Smooth muscle cell (in vitro differentiated cells): ENCODE data around the gene CSNK1G2. TPM values are rescaled to one million over a fixed set of nuclear protein-coding genes. Genes with fewer than 3 reads are reported as not detected.

Source experiments
- DNase-seq: peaks from one replicate; lab custom pipeline; 2025; ENCODE audit not compliant: unreplicated experiment; lab: John Stamatoyannopoulos, UW
- H2AFZ ChIP-seq: fragments of 200-600 bp; sonication (generic); 2 replicates; pipeline ENCODE4 v1.6.0; 2016; ENCODE audit warnings: antibody characterized with exemption, low read depth, mild to moderate bottlenecking
- H3F3A ChIP-seq: fragments of 200-600 bp; sonication (generic); 2 replicates; pipeline ENCODE4 v1.6.0; 2017; ENCODE audit warnings: antibody characterized with exemption, low read depth
- H3K27ac ChIP-seq: fragments of 200-600 bp; sonication (generic); 2 replicates; pipeline ENCODE4 v1.5.1; 2016; ENCODE audit warnings: low read depth, mild to moderate bottlenecking
- H3K27me3 ChIP-seq: fragments of 200-600 bp; sonication (generic); 2 replicates; pipeline ENCODE4 v1.6.1; 2016; ENCODE audit warnings: low read depth, mild to moderate bottlenecking
- H3K36me3 ChIP-seq: fragments of 200-600 bp; sonication (generic); 2 replicates; pipeline ENCODE4 v1.5.1; 2016; ENCODE audit warnings: low read depth
- H3K4me1 ChIP-seq: fragments of 200-600 bp; sonication (generic); 2 replicates; pipeline ENCODE4 v1.5.1; 2016; ENCODE audit warnings: low read depth
- H3K4me2 ChIP-seq: fragments of 200-600 bp; sonication (generic); 2 replicates; pipeline ENCODE4 v1.6.0; 2016; ENCODE audit warnings: mild to moderate bottlenecking
- H3K4me3 ChIP-seq: fragments of 200-600 bp; sonication (generic); 2 replicates; pipeline ENCODE4 v1.5.1; 2016; ENCODE audit warnings: mild to moderate bottlenecking
- H3K79me2 ChIP-seq: fragments of 200-600 bp; sonication (generic); 2 replicates; pipeline ENCODE4 v1.6.0; 2016; ENCODE audit warnings: low read depth, mild to moderate bottlenecking
- H3K9ac ChIP-seq: fragments of 200-600 bp; sonication (generic); 2 replicates; pipeline ENCODE4 v1.6.0; 2016; ENCODE audit warnings: low read depth
- H3K9me3 ChIP-seq: fragments of 200-600 bp; sonication (generic); replicated peaks from 2 replicates; pipeline ENCODE4 v1.5.1; 2016; ENCODE audit warnings: low read depth
- H4K20me1 ChIP-seq: fragments of 200-600 bp; sonication (generic); 2 replicates; pipeline ENCODE4 v1.6.0; 2016; ENCODE audit warnings: low read depth
- CTCF ChIP-seq: fragments of 200-600 bp; sonication (generic); IDR thresholded peaks from 2 replicates; pipeline ENCODE4 v1.5.1; 2017; ENCODE audit warnings: borderline replicate concordance, mild to moderate bottlenecking, antibody characterized with exemption; ENCODE audit not compliant: insufficient read depth, poor library complexity, severe bottlenecking
- WGBS: methylation state at CpG from one replicate; pipeline ENCODE4 v1.1.7; 2016; ENCODE audit warnings: low lambda C conversion rate; 5-methylcytosine and 5-hydroxymethylcytosine counted together
- polyA plus RNA-seq: library from polyadenylated mRNA; unstranded; fragments of >200 nt; fragmentation: Nextera tagmentation; extraction: Ambion mirVana; gene quantifications from 2 replicates; pipeline ENCODE4 v1.2.1, GENCODE V29; 2016
- total RNA-seq: library from RNA; depleted of rRNA; stranded (reverse); fragments of >200 nt; gene quantifications from 2 replicates; pipeline ENCODE4 v1.2.3, GENCODE V29; 2014

The CSNK1G2 gene
- total and polyA plus RNA-seq, 2 experiments from 2014 or later: 53.5 to 74.9 TPM

DNA sequence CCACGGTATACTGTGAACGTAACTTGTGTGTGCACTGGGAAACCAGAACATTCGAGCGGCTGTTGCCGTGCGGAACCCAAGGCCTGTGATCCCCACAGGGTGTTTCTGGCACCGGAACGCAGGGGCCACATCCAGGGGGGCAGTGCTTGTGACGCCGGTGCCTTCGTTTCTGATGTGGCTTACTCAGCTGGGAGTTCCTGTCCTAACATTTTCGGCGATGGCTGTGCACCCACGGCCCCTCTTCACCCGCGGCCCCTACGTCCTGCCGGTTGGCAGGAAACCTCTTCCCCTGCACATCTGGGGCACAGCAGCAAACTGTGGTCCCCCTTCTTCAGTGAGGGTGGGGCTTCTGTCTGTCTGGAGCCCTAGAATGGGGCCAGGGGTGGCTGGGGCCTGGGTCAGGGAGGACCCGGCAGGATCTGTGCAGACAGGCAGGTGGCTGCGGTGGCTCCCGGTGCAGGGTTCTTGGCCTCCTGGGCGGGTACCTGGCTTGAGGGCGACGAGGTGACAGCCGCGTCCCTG is 26.2 kb downstream of the CSNK1G2 start:
- TF ChIP-seq CTCF: no peak

GRCh38 chr19:1968279-1969175 is 27.6 kb downstream of the CSNK1G2 start:
- Histone ChIP-seq H4K20me1 (peaks cover 94% of the 10 kb centered on the region), H3K79me2 (peaks cover 55% of the 10 kb centered on the region), H3K4me3 (no peak overlapping the region), H3K9me3 (no peaks in the 10 kb centered on the region), H3K9ac (no peak overlapping the region), H2AFZ (no peak overlapping the region), H3F3A (no peaks in the 10 kb centered on the region), H3K27me3 (no peaks in the 10 kb centered on the region), H3K4me2 (no peak overlapping the region), H3K36me3 (no peaks in the 10 kb centered on the region), H3K27ac (no peak overlapping the region), H3K4me1 (no peaks in the 10 kb centered on the region)
- 93% methylated on average over 32 of the region's 34 CpGs for WGBS
- no peak for TF ChIP-seq CTCF
- no peak for DNase-seq

More for the DNA sequence above, 26.2 kb downstream of the CSNK1G2 start:
- peaks cover 55% of the 10 kb centered on the region for H3K79me2 ChIP-seq
- H3K9ac ChIP-seq: no peak overlapping the region
- H3K27ac ChIP-seq: no peak overlapping the region
- no peaks in the 10 kb centered on the region for H3K36me3 ChIP-seq
- no peaks in the 10 kb centered on the region for H3F3A ChIP-seq
- H3K4me3 ChIP-seq: no peak overlapping the region
- H4K20me1 ChIP-seq: peaks cover 94% of the 10 kb centered on the region
- no peaks in the 10 kb centered on the region for H3K27me3 ChIP-seq
- no peak overlapping the region for H2AFZ ChIP-seq
- 98% methylated on average over 20 of the region's 26 CpGs for WGBS
- H3K4me2 ChIP-seq: no peak overlapping the region
- H3K4me1 ChIP-seq: no peaks in the 10 kb centered on the region
- H3K9me3 ChIP-seq: no peaks in the 10 kb centered on the region
- DNase-seq: no peak

DNA sequence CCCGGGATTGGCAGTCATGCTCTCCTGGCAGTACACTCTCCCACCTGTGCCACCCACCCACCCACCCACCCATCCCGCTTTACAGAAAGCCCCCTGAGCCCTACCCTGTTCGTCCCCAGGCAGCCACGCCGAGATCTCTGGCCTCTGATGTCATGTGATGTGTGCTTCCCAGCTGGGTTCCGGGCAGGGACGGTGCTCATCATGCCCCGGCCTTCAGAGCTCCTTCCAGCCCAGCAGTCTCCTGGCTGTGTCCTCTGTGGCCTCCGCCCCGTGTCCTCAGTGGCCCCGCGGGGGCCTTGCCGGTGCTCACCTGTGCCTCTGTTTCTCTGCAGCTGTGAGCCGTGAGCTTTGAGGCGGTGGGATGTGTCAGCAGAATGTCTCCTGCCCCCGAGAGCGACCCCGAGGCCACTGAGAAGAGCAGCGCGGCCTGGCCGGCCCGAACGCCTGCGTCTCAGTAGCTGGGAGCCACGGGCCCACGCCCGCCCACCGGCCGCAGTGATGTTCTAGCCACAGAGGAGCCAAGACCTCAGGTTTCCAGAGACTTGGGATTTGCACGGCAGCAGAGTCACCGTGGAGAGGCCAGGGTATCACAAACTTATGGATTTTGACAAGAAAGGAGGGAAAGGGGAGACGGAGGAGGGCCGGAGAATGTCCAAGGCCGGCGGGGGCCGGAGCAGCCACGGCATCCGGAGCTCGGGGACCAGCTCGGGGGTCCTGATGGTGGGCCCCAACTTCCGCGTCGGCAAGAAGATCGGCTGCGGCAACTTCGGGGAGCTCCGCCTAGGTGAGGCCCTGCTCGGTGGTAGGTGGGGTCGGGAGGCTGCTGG is 28.4 kb downstream of the CSNK1G2 start:
- H3K4me1 ChIP-seq: no peaks in the 10 kb centered on the region
- peaks cover 94% of the 10 kb centered on the region for H4K20me1 ChIP-seq
- H3K27ac ChIP-seq: no peak overlapping the region
- H3K4me3 ChIP-seq: no peak overlapping the region
- DNase-seq: no peak
- H2AFZ ChIP-seq: no peak overlapping the region
- no peak overlapping the region for H3K4me2 ChIP-seq
- H3K9me3 ChIP-seq: no peaks in the 10 kb centered on the region
- H3F3A ChIP-seq: no peaks in the 10 kb centered on the region
- TF ChIP-seq CTCF: no peak
- no peak overlapping the region for H3K9ac ChIP-seq
- WGBS: 99% methylated on average over 43 of the region's 49 CpGs
- H3K79me2 ChIP-seq: peaks cover 50% of the 10 kb centered on the region
- no peaks in the 10 kb centered on the region for H3K36me3 ChIP-seq
- H3K27me3 ChIP-seq: no peaks in the 10 kb centered on the region
